Neural cell (in vitro differentiated cells): Measurements from ENCODE around the gene AFAP1L1.

Experiments
- CTCF ChIP-seq: fragments of 450-650 bp; IDR thresholded peaks from 2 replicates; pipeline ENCODE4 v1.5.1; 2014; ENCODE audit warnings: antibody characterized with exemption, mild to moderate bottlenecking, moderate library complexity; ENCODE audit not compliant: poor library complexity, severe bottlenecking
- EZH2 ChIP-seq: fragments of 200-600, 300-800 bp; shearing (Covaris generic), sonication (generic); IDR thresholded peaks from 2 replicates; pipeline ENCODE4 v1.6.1; 2014; ENCODE audit warnings: antibody characterized with exemption, low read length, borderline replicate concordance, mild to moderate bottlenecking; ENCODE audit not compliant: insufficient read depth, poor library complexity, severe bottlenecking
- MXI1 ChIP-seq: fragments of 450-650 bp; conservative IDR thresholded peaks from 2 replicates; pipeline ENCODE4 v1.6.1; 2014; ENCODE audit warnings: antibody characterized with exemption, mild to moderate bottlenecking; ENCODE audit not compliant: poor library complexity, severe bottlenecking

GRCh38 chr5:149310947-149311658 is 39.4 kb downstream of the AFAP1L1 start:
- TF ChIP-seq MXI1 (no peak), CTCF (no peak), EZH2 (no peak)
